Esophagus muscularis mucosa (tissue), 4 donors: Measurements from ENCODE around the gene CDH6. TPM values are rescaled to one million over a fixed set of nuclear protein-coding genes. Genes with fewer than 3 reads are reported as not detected.
A peak's percentile ranks its signal among the peaks of the same experiment; 100 is the strongest.

ENCODE experiments used
- DNase-seq: peaks from one replicate; pipeline ENCODE4 v3.0.0-alpha.2; 2017; ENCODE audit errors: extremely low spot score
- H3K27ac ChIP-seq, 4 donors: fragments of 200-600 bp; sonication (generic); replicated peaks in 1 of 4; 1 replicate in 3 of 4; 2 replicates in 1 of 4; pipeline ENCODE4 v1.5.1; 2016 to 2019; ENCODE audit warnings: mild to moderate bottlenecking in 1 of 4
- H3K27me3 ChIP-seq, 4 donors: fragments of 200-600 bp; sonication (generic); one replicate each; pipeline versions ENCODE4 v1.5.1 to v1.6.0; 2016 to 2019
- H3K36me3 ChIP-seq, 4 donors: fragments of 200-600 bp; sonication (generic); one replicate each; pipeline ENCODE4 v1.5.1; 2016 to 2019
- H3K4me1 ChIP-seq, 4 donors: fragments of 200-600 bp; sonication (generic); one replicate each; pipeline ENCODE4 v1.5.1; 2016 to 2019
- H3K4me3 ChIP-seq, 4 donors: fragments of 200-600 bp; sonication (generic); 1 replicate in 2 of 4; 2 replicates in 2 of 4; pipeline ENCODE4 v1.5.1; 2016 to 2019; ENCODE audit warnings: mild to moderate bottlenecking in 4 of 4, moderate library complexity in 1 of 4
- H3K9me3 ChIP-seq, 4 donors: fragments of 200-600 bp; sonication (generic); 1 replicate in 3 of 4; 2 replicates in 1 of 4; pipeline ENCODE4 v1.5.1; 2016 to 2019
- CTCF ChIP-seq, 3 experiments: fragments of 200-600 bp in 2 of 3; fragments of 450-650 bp in 1 of 3; sonication (generic) in 2 of 3; IDR thresholded peaks; one replicate each; pipeline ENCODE4 v1.5.1; 2017 to 2019; ENCODE audit warnings: antibody characterized with exemption in 3 of 3, mild to moderate bottlenecking in 2 of 3, moderate library complexity in 1 of 3
- EP300 ChIP-seq: sonication (generic); formaldehyde crosslinking; IDR thresholded peaks from one replicate; pipeline ENCODE4 v1.6.1; 2017; ENCODE audit warnings: antibody characterized with exemption
- POLR2A ChIP-seq: fragments of 450-650 bp; IDR thresholded peaks from one replicate; pipeline ENCODE4 v1.6.1; 2017; ENCODE audit warnings: antibody characterized with exemption, moderate library complexity, mild to moderate bottlenecking, low read depth
- POLR2AphosphoS5 ChIP-seq, 2 donors: sonication (generic); formaldehyde crosslinking; IDR thresholded peaks; one replicate each; pipeline ENCODE4 v1.6.1; 2017; ENCODE audit warnings: antibody characterized with exemption in 2 of 2
- WGBS: methylation state at CpG from one replicate; pipeline ENCODE4 v1.1.5; 2018; 5-methylcytosine and 5-hydroxymethylcytosine counted together
- intact Hi-C: fragments of 100-400 bp; cut with DNase I; formaldehyde crosslinking; loops from one replicate; pipeline ENCODE4 v1.15.1; 2023
- total RNA-seq, 4 donors: library from RNA; depleted of rRNA; stranded (reverse); fragments of >200 nt; gene quantifications; one replicate each; pipeline versions ENCODE4 v1.1.0 to v1.2.1, GENCODE V29; 2016

Gene CDH6
- total RNA-seq, 4 donors from 2014 or later, result 0.83 to 5.3 (median 3.9) TPM

DNA sequence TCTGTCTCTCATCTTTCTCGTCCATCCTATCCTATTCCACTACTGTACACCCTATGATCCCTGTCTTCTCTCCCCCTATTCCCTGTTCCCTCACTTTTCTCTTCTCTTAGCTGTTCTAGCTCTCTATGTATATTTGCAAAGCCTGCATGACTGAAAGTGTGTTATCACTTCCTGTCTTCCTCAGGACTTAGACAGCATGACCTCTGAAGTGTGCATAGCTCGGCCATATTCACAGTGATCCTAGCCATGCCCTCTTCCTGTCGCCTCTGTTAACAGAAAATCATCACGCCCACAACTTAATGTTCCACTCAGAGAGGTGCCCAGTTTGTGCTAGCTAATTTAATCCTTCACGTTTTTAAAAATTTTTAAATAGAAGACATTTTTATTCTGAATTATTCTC is 35.8 kb upstream of the CDH6 start:
- Histone ChIP-seq H3K27ac (no peak overlapping the region), H3K27me3 (peaks cover 0 to 6% (median 0%) of the 10 kb centered on the region in 4 donors), H3K9me3 (no peaks in the 10 kb centered on the region), H3K36me3 (no peaks in the 10 kb centered on the region), H3K4me1 (no peaks in the 10 kb centered on the region), H3K4me3 (no peak overlapping the region)
- no peak for TF ChIP-seq EP300
- no peak for TF ChIP-seq POLR2A
- TF ChIP-seq CTCF (IDR thresholded peaks at IDR 0.05), result no peak
- TF ChIP-seq POLR2AphosphoS5 (IDR thresholded peaks at IDR 0.05), result no peak
- 57% methylated on average over 5 of the region's 5 CpGs for WGBS
- no peak for DNase-seq
- intact Hi-C loops, result no loop called here

DNA sequence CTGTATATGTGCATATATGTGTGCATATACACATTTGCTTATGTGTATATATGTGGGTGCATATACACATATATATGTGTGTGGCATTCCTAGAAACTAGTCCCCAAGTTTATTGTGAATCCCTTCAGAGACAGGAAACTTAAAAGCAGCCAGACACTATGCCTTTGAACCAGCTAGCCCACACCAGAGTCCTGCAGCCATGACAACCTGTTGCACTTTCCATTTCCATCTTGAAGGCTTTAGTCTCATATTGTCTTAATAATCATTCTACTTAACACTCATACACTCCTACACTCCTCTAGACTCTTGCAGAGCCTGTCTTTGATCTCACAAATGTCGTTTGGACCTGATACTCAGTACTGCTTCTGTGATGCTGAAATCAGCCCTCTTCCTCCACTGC is 34.8 kb upstream of the CDH6 start:
- 47% methylated on average over 1 of the region's 1 CpG for WGBS
- intact Hi-C loops, result no loop called here

DNA sequence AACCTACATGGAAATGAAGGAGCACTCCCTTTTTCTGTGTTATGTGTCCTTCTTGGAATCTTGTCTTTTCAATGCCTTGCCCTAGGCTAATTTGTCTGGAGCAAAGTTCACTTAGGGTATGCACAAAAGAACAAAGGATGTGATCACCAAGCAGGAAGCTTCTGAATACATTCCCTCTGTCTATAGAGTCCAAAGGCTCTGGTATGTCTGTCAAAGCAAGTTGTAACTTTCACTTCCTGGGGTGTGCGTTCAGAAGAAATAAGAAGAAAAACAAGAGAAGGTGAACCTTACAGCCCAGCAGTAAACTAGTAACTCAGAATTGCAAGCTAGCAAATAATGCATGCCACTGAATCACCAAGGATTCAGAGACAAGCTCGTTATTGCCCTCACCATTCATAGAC is 31.7 kb upstream of the CDH6 start:
- no peaks in the 10 kb centered on the region for H3K27me3 ChIP-seq
- no peak overlapping the region for H3K4me3 ChIP-seq
- no peak overlapping the region for H3K27ac ChIP-seq
- DNase-seq, result peak; percentile 24
- WGBS, result 42% methylated on average over 2 of the region's 2 CpGs
- intact Hi-C loops, result no loop called here
- TF ChIP-seq POLR2A (no peak), EP300 (no peak), POLR2AphosphoS5 (IDR thresholded peaks at IDR 0.05) (no peak), CTCF (IDR thresholded peaks at IDR 0.05) (no peak)
- H3K36me3 ChIP-seq, result no peaks in the 10 kb centered on the region
- H3K9me3 ChIP-seq, result no peaks in the 10 kb centered on the region
- H3K4me1 ChIP-seq, result no peaks in the 10 kb centered on the region

More for the DNA sequence above, 34.8 kb upstream of the CDH6 start:
- H3K27me3 ChIP-seq, result no peaks in the 10 kb centered on the region
- TF ChIP-seq EP300, result no peak
- no peak for TF ChIP-seq CTCF (IDR thresholded peaks at IDR 0.05)
- no peak for TF ChIP-seq POLR2AphosphoS5 (IDR thresholded peaks at IDR 0.05)
- TF ChIP-seq POLR2A, result no peak
- no peaks in the 10 kb centered on the region for H3K9me3 ChIP-seq
- H3K27ac ChIP-seq, result no peak overlapping the region
- no peak overlapping the region for H3K4me3 ChIP-seq
- no peak for DNase-seq
- H3K36me3 ChIP-seq, result no peaks in the 10 kb centered on the region
- no peaks in the 10 kb centered on the region for H3K4me1 ChIP-seq

GRCh38 chr5:31165729-31166128 is 27.8 kb upstream of the CDH6 start:
- no peaks in the 10 kb centered on the region for H3K36me3 ChIP-seq
- no peak for DNase-seq
- intact Hi-C loops, result no loop called here
- TF ChIP-seq POLR2AphosphoS5 (IDR thresholded peaks at IDR 0.05), result no peak
- TF ChIP-seq EP300, result no peak
- TF ChIP-seq POLR2A, result no peak
- TF ChIP-seq CTCF (IDR thresholded peaks at IDR 0.05), result no peak
- H3K9me3 ChIP-seq, result no peaks in the 10 kb centered on the region
- no peak overlapping the region for H3K27ac ChIP-seq
- WGBS, result 90% methylated on average over 2 of the region's 2 CpGs
- H3K4me1 ChIP-seq, result no peaks in the 10 kb centered on the region
- no peaks in the 10 kb centered on the region for H3K27me3 ChIP-seq
- no peak overlapping the region for H3K4me3 ChIP-seq

GRCh38 chr5:31169379-31169778 is 24.1 kb upstream of the CDH6 start:
- H3K9me3 ChIP-seq, result no peaks in the 10 kb centered on the region
- no peaks in the 10 kb centered on the region for H3K27me3 ChIP-seq
- intact Hi-C loops, result no loop called here
- WGBS, result 90% methylated on average over 7 of the region's 7 CpGs
- TF ChIP-seq CTCF (IDR thresholded peaks at IDR 0.05), result no peak
- TF ChIP-seq POLR2AphosphoS5 (IDR thresholded peaks at IDR 0.05), result no peak
- no peak for TF ChIP-seq POLR2A
- TF ChIP-seq EP300, result no peak
- peak; percentile 81 for DNase-seq
- H3K4me3 ChIP-seq, result no peak overlapping the region
- no peaks in the 10 kb centered on the region for H3K36me3 ChIP-seq
- no peak overlapping the region for H3K27ac ChIP-seq
- no peaks in the 10 kb centered on the region for H3K4me1 ChIP-seq
